Kidney (tissue), 14 donors: ENCODE results near the gene CNGA3. TPM values are rescaled to one million over a fixed set of nuclear protein-coding genes. Genes with fewer than 3 reads are reported as not detected.
A peak's percentile ranks its signal among the peaks of the same experiment; 100 is the strongest.

Experiments used
- DNase-seq, 5 donors: peaks; one replicate each; pipeline ENCODE4 v3.0.0-alpha.2; 2013 to 2020
- FAIRE-seq: peaks from 2 replicates; lab custom pipeline; 2012; peaks lifted over from hg19 to GRCh38; lab: Jason Lieb, UNC
- H3K27ac ChIP-seq, 2 donors: one replicate each; pipeline ENCODE4 v1.7.0; 2013; ENCODE audit warnings: low read depth in 2 of 2, low read length in 2 of 2, inconsistent platforms in 1 of 2
- H3K27me3 ChIP-seq: one replicate; pipeline ENCODE4 v1.7.1; 2013; ENCODE audit warnings: low read length, inconsistent platforms; ENCODE audit not compliant: control insufficient read depth, insufficient read depth
- H3K36me3 ChIP-seq, 3 donors: one replicate each; pipeline versions ENCODE4 v1.7.0 to v1.7.1; 2013; ENCODE audit warnings: low read length in 3 of 3, control low read depth in 1 of 3, inconsistent platforms in 1 of 3; ENCODE audit not compliant: insufficient read depth in 3 of 3, control insufficient read depth in 2 of 3
- H3K4me1 ChIP-seq, 3 donors: one replicate each; pipeline versions ENCODE4 v1.7.0 to v1.7.1; 2013; ENCODE audit warnings: low read length in 3 of 3, inconsistent platforms in 1 of 3, low read depth in 1 of 3; ENCODE audit not compliant: control insufficient read depth in 2 of 3, insufficient read depth in 2 of 3
- H3K4me3 ChIP-seq, 3 donors: one replicate each; pipeline versions ENCODE4 v1.7.0 to v1.8.1; 2013; ENCODE audit warnings: low read length in 3 of 3, control low read depth in 1 of 3, inconsistent platforms in 1 of 3
- H3K9ac ChIP-seq, 3 donors: one replicate each; pipeline versions ENCODE4 v1.7.0 to v1.7.1; 2013; ENCODE audit warnings: low read length in 3 of 3, control low read depth in 1 of 3, inconsistent platforms in 1 of 3
- H3K9me3 ChIP-seq, 3 donors: one replicate each; pipeline versions ENCODE4 v1.7.0 to v1.7.1; 2013; ENCODE audit warnings: low read length in 3 of 3, control low read depth in 1 of 3, inconsistent platforms in 1 of 3; ENCODE audit not compliant: control insufficient read depth in 2 of 3, insufficient read depth in 1 of 3
- CTCF ChIP-seq: IDR thresholded peaks from 3 replicates; pipeline ENCODE4 v1.5.1; 2012; ENCODE audit warnings: mild to moderate bottlenecking, moderate library complexity, borderline replicate concordance; ENCODE audit not compliant: insufficient read depth; ENCODE audit errors: extremely low read depth
- intact Hi-C: fragments of 100-400 bp; cut with DNase I; formaldehyde crosslinking; loops from one replicate; pipeline ENCODE4 v1.11.1; 2022
- polyA plus RNA-seq: library from polyadenylated mRNA; stranded (reverse); fragments of 350-450 nt; fragmentation: Illumina TruSeq; extraction: RNeasy Lipid Tissue Mini Kit (QIAGEN cat#74804); gene quantifications from one replicate; pipeline ENCODE4 v1.2.3, GENCODE V29; 2014; ENCODE audit warnings: low read depth, low replicate concordance; ENCODE audit not compliant: insufficient read depth
- total RNA-seq: library from RNA; stranded (reverse); fragmentation: NEBNext Ultra II Directional; extraction: Animal tissue kit (Norgen Biotek cat#: 25700); gene quantifications from one replicate; pipeline ENCODE4 v1.2.1, GENCODE V29; 2021
- donor health status: control.
- donor health status: control.
- donor health status: control.
- donor health status: control.
- donor health status: control.
- donor health status: DM: yes; HTN: yes; CAD: no.
- donor health status: Normal renal cell carcinoma (clear cell type).

Gene CNGA3
- total and polyA plus RNA-seq, 2 donors from 2014 or later = not detected

GRCh38 chr2:98376301-98376910 is 30.1 kb downstream of the CNGA3 start:
- no peaks in the 10 kb centered on the region for H3K9me3 ChIP-seq
- no peak overlapping the region for H3K9ac ChIP-seq
- no peak overlapping the region for H3K4me3 ChIP-seq
- no peaks in the 10 kb centered on the region for H3K36me3 ChIP-seq
- no peaks in the 10 kb centered on the region for H3K27me3 ChIP-seq
- DNase-seq (peak in 2 of 5 donors; percentile 15 to 21), FAIRE-seq (no peak)
- TF ChIP-seq CTCF = no peak
- H3K4me1 ChIP-seq = peaks cover 0 to 6% (median 0%) of the 10 kb centered on the region in 3 donors
- intact Hi-C loops = no loop called here
- H3K27ac ChIP-seq = no peak overlapping the region

- H3K4me3 ChIP-seq = no peak overlapping the region
These were observed 30.7 kb downstream of the CNGA3 start for GRCh38 chr2:98376996-98377395.

GRCh38 chr2:98377544-98377943 is 31.3 kb downstream of the CNGA3 start:
- no peak for TF ChIP-seq CTCF
- Histone ChIP-seq H3K9me3 (no peaks in the 10 kb centered on the region), H3K9ac (no peak overlapping the region), H3K27me3 (no peaks in the 10 kb centered on the region), H3K4me1 (peaks cover 0 to 6% (median 0%) of the 10 kb centered on the region in 3 donors), H3K36me3 (no peaks in the 10 kb centered on the region), H3K4me3 (no peak overlapping the region), H3K27ac (no peak overlapping the region)
- intact Hi-C loops = no loop called here
- DNase-seq (peak in 3 of 5 donors; percentile 20 to 38 (median 33)), FAIRE-seq (no peak)

More at GRCh38 chr2:98376996-98377395, 30.7 kb downstream of the CNGA3 start:
- H3K36me3 ChIP-seq = no peaks in the 10 kb centered on the region
- no peaks in the 10 kb centered on the region for H3K27me3 ChIP-seq
- no peaks in the 10 kb centered on the region for H3K9me3 ChIP-seq
- no peak for TF ChIP-seq CTCF
- H3K9ac ChIP-seq = no peak overlapping the region
- peaks cover 0 to 6% (median 0%) of the 10 kb centered on the region in 3 donors for H3K4me1 ChIP-seq
- no peak for FAIRE-seq
- intact Hi-C loops = no loop called here
- no peak for DNase-seq
- no peak overlapping the region for H3K27ac ChIP-seq
